ENCODE measurements around the gene ATG4D.
A peak's percentile ranks its signal among the peaks of the same experiment; 100 is the strongest.

Gene ATG4D

GRCh38 chr19:10593820-10594637 lies 50.3 kb downstream of the ATG4D start:
- Histone ChIP-seq H3K36me3 (ENCODE audit: control insufficient read depth in 2 of 2, insufficient read depth in 1 of 2, low read length in 2 of 2) (no peaks in the 10 kb centered on the region), H3K4me3 (ENCODE audit: low read depth, low read length) (no peak overlapping the region), H3K4me1 (ENCODE audit: control insufficient read depth, insufficient read depth, low read length) (no peaks in the 10 kb centered on the region), H3K27ac (ENCODE audit: extremely low read depth, low read depth, low read length) (no peak overlapping the region), H3K9me3 (ENCODE audit: control insufficient read depth, insufficient read depth, low read depth, low read length) (no peaks in the 10 kb centered on the region)
- POLR2A ChIA-PET, result no interaction called here
- no peak for TF ChIP-seq ZNF426 (tag by site-specific recombination; IDR thresholded peaks at IDR 0.05)
- no peak for TF ChIP-seq ZNF473 (tag by site-specific recombination; IDR thresholded peaks at IDR 0.05)
- peak; percentile 27; the same call in 1 of the 2 replicates for TF ChIP-seq KLF1 (tag by site-specific recombination; IDR thresholded peaks at IDR 0.05)
- peak; percentile 60 for TF ChIP-seq ZNF16 (tag by site-specific recombination; IDR thresholded peaks at IDR 0.05; ENCODE audit: low read depth)
- TF ChIP-seq ZBTB20 (tag by site-specific recombination; IDR thresholded peaks at IDR 0.05), result peak; percentile 33; the same call in 1 of the 2 replicates
- no peak for TF ChIP-seq ZNF529 (tag by site-specific recombination; IDR thresholded peaks at IDR 0.05; ENCODE audit: insufficient replicate concordance)
- CTCF ChIA-PET, result interaction anchor here (0.5 to 3.8 kb wide), 2 partner anchors 21 to 50 kb away, joined by 3 to 14 read pairs; no protein-coding TSS in a partner anchor

GRCh38 chr19:10600149-10600548 lies 56.4 kb downstream of the ATG4D start:
- H3K4me1 ChIP-seq (ENCODE audit: control insufficient read depth, insufficient read depth, low read length), result no peaks in the 10 kb centered on the region
- POLR2A ChIA-PET, result interaction anchor here (0.6 kb wide), 1 partner anchor 27 kb away, joined by 3 read pairs; no protein-coding TSS in a partner anchor
- H3K36me3 ChIP-seq (ENCODE audit: control insufficient read depth in 2 of 2, insufficient read depth in 1 of 2, low read length in 2 of 2), result no peaks in the 10 kb centered on the region
- no peak overlapping the region for H3K27ac ChIP-seq (ENCODE audit: extremely low read depth, low read depth, low read length)
- no peak for TF ChIP-seq SCRT2 (tag by site-specific recombination; IDR thresholded peaks at IDR 0.05)
- TF ChIP-seq ZNF121 (tag by site-specific recombination; IDR thresholded peaks at IDR 0.05), result peak; percentile 42; the same call in 1 of the 2 replicates
- CTCF ChIA-PET, result interaction anchor here (0.5 to 1.7 kb wide), 3 partner anchors 32 to 46 kb away, joined by 5 to 6 read pairs (median 6); no protein-coding TSS in a partner anchor
- no peak overlapping the region for H3K4me3 ChIP-seq (ENCODE audit: low read depth, low read length)
- H3K9me3 ChIP-seq (ENCODE audit: control insufficient read depth, insufficient read depth, low read depth, low read length), result no peaks in the 10 kb centered on the region

DNA sequence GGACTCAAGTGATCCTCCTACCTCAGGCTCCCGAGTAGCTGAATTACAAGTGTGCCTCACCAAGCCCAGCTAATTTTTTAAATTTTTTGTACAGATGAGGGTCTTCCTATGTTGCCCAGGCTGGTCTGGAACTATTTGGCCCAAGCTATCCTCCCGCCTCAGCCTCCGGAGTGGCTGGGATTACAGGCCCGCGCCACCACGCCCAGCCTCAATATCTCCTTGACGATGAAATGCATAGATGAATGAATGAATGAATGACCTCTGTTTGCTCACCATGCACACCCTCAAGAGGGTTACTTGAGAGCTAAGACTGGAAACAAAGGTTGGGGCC lies 58.3 kb downstream of the ATG4D start:
- Histone ChIP-seq H3K4me3 (ENCODE audit: low read depth, low read length) (no peak overlapping the region), H3K27ac (ENCODE audit: extremely low read depth, low read depth, low read length) (no peak overlapping the region), H3K4me1 (ENCODE audit: control insufficient read depth, insufficient read depth, low read length) (no peaks in the 10 kb centered on the region), H3K36me3 (ENCODE audit: control insufficient read depth in 2 of 2, insufficient read depth in 1 of 2, low read length in 2 of 2) (no peaks in the 10 kb centered on the region), H3K9me3 (ENCODE audit: control insufficient read depth, insufficient read depth, low read depth, low read length) (no peaks in the 10 kb centered on the region)
- ChIA-PET POLR2A (interaction anchor here (1.0 to 1.3 kb wide), 2 partner anchors 17 to 23 kb away, joined by 3 to 7 read pairs; partner anchors contain the start of gene SLC44A2), CTCF (interaction anchor here (0.6 to 1.6 kb wide), 4 partner anchors 22 to 503 kb away, joined by 3 to 5 read pairs (median 3); no protein-coding TSS in a partner anchor)
- TF ChIP-seq ZNF416 (tag by site-specific recombination; IDR thresholded peaks at IDR 0.05), result no peak
- TF ChIP-seq ZNF24 (tag by site-specific recombination; IDR thresholded peaks at IDR 0.05), result peak; percentile 73; the same call in 1 of the 2 replicates

DNA sequence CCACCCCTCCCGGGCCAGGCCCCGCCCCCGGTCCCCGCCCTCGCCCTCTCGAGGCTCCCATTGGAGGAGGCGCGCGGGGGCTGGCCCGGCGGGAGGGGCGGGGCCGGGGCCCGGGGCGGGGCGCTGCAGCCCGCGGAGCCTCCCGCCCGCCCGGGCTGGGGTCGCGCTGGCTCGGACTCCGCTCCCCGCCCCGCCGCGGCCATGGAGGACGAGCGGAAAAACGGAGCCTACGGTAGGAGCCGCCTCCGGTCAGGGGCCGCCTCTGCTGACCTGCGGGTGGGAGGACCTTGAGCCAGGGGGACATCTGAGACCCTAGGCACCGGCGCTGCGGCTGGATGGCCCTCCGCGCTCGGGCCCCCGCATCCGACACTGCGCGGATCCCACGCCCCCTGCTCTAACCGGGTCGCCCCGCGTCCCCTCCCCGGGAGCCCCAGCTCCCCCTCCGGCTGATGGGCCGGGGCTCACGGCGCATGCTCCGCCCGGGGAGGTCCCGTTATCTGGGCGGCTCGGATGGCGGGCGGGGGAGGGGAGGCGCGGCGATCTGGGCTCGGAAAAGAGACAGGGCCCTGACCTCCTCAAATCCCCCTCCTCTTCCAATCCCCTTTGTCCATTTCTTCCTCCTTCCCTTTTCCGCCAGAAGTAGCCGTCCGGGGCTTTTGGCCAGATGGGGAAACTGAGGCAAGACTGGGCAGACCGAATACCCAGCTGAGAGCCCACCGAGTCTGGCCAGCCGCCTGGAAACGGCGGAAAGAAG lies 58.8 kb downstream of the ATG4D start:
- H3K36me3 ChIP-seq (ENCODE audit: control insufficient read depth in 2 of 2, insufficient read depth in 1 of 2, low read length in 2 of 2), result no peaks in the 10 kb centered on the region
- peak overlapping the region; percentile 71 for H3K4me3 ChIP-seq (ENCODE audit: low read depth, low read length)
- H3K4me1 ChIP-seq (ENCODE audit: control insufficient read depth, insufficient read depth, low read length), result no peaks in the 10 kb centered on the region
- H3K27ac ChIP-seq (ENCODE audit: extremely low read depth, low read depth, low read length), result peak overlapping the region; percentile 44; the same call in 1 of the 2 replicates
- no peaks in the 10 kb centered on the region for H3K9me3 ChIP-seq (ENCODE audit: control insufficient read depth, insufficient read depth, low read depth, low read length)
- POLR2A ChIA-PET, result interaction anchor here (1.0 to 1.3 kb wide), 2 partner anchors 16 to 23 kb away, joined by 3 to 7 read pairs; partner anchors contain the start of gene SLC44A2
- CTCF ChIA-PET, result interaction anchor here (0.6 to 1.6 kb wide), 3 partner anchors 22 to 112 kb away, joined by 3 to 5 read pairs (median 3); no protein-coding TSS in a partner anchor
- TF ChIP-seq ZFHX2 (tag by site-specific recombination; conservative IDR thresholded peaks at IDR 0.05) (peak; percentile 81), ZNF561 (tag by site-specific recombination; IDR thresholded peaks at IDR 0.05; ENCODE audit: borderline replicate concordance) (0 out of 2 replicates have a peak, but pooled peaks have one; percentile 13), ZNF514 (tag by site-specific recombination; IDR thresholded peaks at IDR 0.05) (no peak), ZBTB8A (tag by site-specific recombination; IDR thresholded peaks at IDR 0.05) (peak; percentile 56), SP2 (tag by site-specific recombination; IDR thresholded peaks at IDR 0.05) (peak; percentile 58), KLF17 (tag by site-specific recombination; IDR thresholded peaks at IDR 0.05) (peak; percentile 71; the same call in 1 of the 2 replicates), ZNF692 (tag by site-specific recombination; IDR thresholded peaks at IDR 0.05) (peak; percentile 54), ZNF341 (tag by site-specific recombination; IDR thresholded peaks at IDR 0.05; ENCODE audit: low read depth) (peak; percentile 65), IKZF3 (tag by site-specific recombination; IDR thresholded peaks at IDR 0.05) (no peak)
- TF ChIP-seq, protein P1, sequence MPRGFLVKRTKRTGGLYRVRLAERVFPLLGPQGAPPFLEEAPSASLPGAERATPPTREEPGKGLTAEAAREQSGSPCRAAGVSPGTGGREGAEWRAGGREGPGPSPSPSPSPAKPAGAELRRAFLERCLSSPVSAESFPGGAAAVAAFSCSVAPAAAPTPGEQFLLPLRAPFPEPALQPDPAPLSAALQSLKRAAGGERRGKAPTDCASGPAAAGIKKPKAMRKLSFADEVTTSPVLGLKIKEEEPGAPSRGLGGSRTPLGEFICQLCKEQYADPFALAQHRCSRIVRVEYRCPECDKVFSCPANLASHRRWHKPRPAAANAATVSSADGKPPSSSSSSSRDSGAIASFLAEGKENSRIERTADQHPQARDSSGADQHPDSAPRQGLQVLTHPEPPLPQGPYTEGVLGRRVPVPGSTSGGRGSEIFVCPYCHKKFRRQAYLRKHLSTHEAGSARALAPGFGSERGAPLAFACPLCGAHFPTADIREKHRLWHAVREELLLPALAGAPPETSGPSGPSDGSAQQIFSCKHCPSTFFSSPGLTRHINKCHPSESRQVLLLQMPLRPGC (tag by site-specific recombination; IDR thresholded peaks at IDR 0.05), result peak; percentile 22; the same call in 1 of the 2 replicates
